Endothelial cell (in vitro differentiated cells): ENCODE data around the gene TSNAX. TPM values are rescaled to one million over a fixed set of nuclear protein-coding genes. Genes with fewer than 3 reads are reported as not detected.

Experiments used
- DNase-seq: peaks from one replicate; pipeline ENCODE4 v3.0.0; 2021; ENCODE audit warnings: low spot score
- H3K27ac Mint-ChIP-seq: one replicate; pipeline ENCODE4 v1.8.0; 2021; ENCODE audit warnings: mixed read lengths, inconsistent platforms; ENCODE audit not compliant: unreplicated experiment
- H3K27me3 Mint-ChIP-seq: one replicate; pipeline ENCODE4 v1.8.0; 2021; ENCODE audit warnings: mild to moderate bottlenecking, moderate library complexity, mixed read lengths, inconsistent platforms; ENCODE audit not compliant: unreplicated experiment
- H3K36me3 Mint-ChIP-seq: one replicate; pipeline ENCODE4 v1.8.0; 2021; ENCODE audit warnings: mild to moderate bottlenecking, low read depth, mixed read lengths, inconsistent platforms; ENCODE audit not compliant: unreplicated experiment
- H3K4me1 Mint-ChIP-seq: one replicate; pipeline ENCODE4 v1.8.0; 2021; ENCODE audit warnings: mild to moderate bottlenecking, mixed read lengths, inconsistent platforms; ENCODE audit not compliant: unreplicated experiment
- H3K4me3 Mint-ChIP-seq: one replicate; pipeline ENCODE4 v1.8.0; 2021; ENCODE audit warnings: mild to moderate bottlenecking, mixed read lengths, inconsistent platforms; ENCODE audit not compliant: unreplicated experiment
- H3K9me3 Mint-ChIP-seq: one replicate; pipeline ENCODE4 v1.8.0; 2021; ENCODE audit warnings: mixed read lengths, inconsistent platforms; ENCODE audit not compliant: unreplicated experiment
- total RNA-seq: library from RNA; stranded (reverse); fragmentation: NEBNext Ultra II Directional; extraction: Animal tissue kit (Norgen Biotek cat#: 25700); gene quantifications from one replicate; pipeline ENCODE4 v1.2.1, GENCODE V29; 2021; ENCODE audit not compliant: unreplicated experiment
- TF ChIP-seq, protein P1 (sequence below): fragments of 200-600 bp; sonication (generic); IDR thresholded peaks from one replicate; pipeline ENCODE4 v1.5.0; 2021; ENCODE audit warnings: antibody characterized with exemption; ENCODE audit not compliant: unreplicated experiment

Gene TSNAX
- total RNA-seq, 1 donor from 2014 or later = 35.4 TPM

- H3K4me1 Mint-ChIP-seq = peaks cover 4% of the 10 kb centered on the region
- TF ChIP-seq, protein P1, sequence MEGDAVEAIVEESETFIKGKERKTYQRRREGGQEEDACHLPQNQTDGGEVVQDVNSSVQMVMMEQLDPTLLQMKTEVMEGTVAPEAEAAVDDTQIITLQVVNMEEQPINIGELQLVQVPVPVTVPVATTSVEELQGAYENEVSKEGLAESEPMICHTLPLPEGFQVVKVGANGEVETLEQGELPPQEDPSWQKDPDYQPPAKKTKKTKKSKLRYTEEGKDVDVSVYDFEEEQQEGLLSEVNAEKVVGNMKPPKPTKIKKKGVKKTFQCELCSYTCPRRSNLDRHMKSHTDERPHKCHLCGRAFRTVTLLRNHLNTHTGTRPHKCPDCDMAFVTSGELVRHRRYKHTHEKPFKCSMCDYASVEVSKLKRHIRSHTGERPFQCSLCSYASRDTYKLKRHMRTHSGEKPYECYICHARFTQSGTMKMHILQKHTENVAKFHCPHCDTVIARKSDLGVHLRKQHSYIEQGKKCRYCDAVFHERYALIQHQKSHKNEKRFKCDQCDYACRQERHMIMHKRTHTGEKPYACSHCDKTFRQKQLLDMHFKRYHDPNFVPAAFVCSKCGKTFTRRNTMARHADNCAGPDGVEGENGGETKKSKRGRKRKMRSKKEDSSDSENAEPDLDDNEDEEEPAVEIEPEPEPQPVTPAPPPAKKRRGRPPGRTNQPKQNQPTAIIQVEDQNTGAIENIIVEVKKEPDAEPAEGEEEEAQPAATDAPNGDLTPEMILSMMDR = no peak
- no peak overlapping the region for H3K4me3 Mint-ChIP-seq
- H3K27me3 Mint-ChIP-seq = no peaks in the 10 kb centered on the region
- H3K9me3 Mint-ChIP-seq = no peaks in the 10 kb centered on the region
- H3K27ac Mint-ChIP-seq = no peak overlapping the region
- DNase-seq = no peak
- H3K36me3 Mint-ChIP-seq = no peaks in the 10 kb centered on the region
These were observed 48.6 kb downstream of the TSNAX start for GRCh38 chr1:231576804-231577718.

DNA sequence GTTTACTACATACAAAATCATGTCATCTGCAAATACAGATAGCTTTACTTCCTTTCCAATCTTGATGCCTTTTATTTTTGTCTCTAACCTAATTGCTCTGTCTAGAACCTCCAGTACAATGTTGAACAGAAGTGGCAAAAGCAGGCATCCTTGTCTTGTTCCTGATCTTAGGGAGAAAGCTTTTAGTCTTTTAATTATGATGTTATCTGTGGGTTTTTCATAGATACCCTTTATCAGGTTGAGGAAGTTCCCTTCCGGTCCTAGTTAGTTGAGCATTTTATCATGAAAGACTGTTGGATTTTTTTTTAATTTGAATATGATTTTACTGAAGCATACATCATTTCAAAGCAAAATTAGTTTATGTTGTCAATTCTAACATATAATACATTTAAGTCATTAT, 52.4 kb downstream of the TSNAX start:
- H3K9me3 Mint-ChIP-seq = no peaks in the 10 kb centered on the region
- no peak for DNase-seq
- no peak overlapping the region for H3K27ac Mint-ChIP-seq
- peaks cover 4% of the 10 kb centered on the region for H3K4me1 Mint-ChIP-seq
- TF ChIP-seq, protein P1 = no peak
- H3K4me3 Mint-ChIP-seq = no peak overlapping the region
- no peaks in the 10 kb centered on the region for H3K36me3 Mint-ChIP-seq
- H3K27me3 Mint-ChIP-seq = no peaks in the 10 kb centered on the region

- no peaks in the 10 kb centered on the region for H3K9me3 Mint-ChIP-seq
- peaks cover 4% of the 10 kb centered on the region for H3K4me1 Mint-ChIP-seq
- DNase-seq = no peak
- H3K4me3 Mint-ChIP-seq = no peak overlapping the region
- no peak overlapping the region for H3K27ac Mint-ChIP-seq
- H3K27me3 Mint-ChIP-seq = no peaks in the 10 kb centered on the region
- TF ChIP-seq, protein P1 = no peak
- H3K36me3 Mint-ChIP-seq = no peaks in the 10 kb centered on the region
These were observed 53.4 kb downstream of the TSNAX start for GRCh38 chr1:231581859-231582258.

DNA sequence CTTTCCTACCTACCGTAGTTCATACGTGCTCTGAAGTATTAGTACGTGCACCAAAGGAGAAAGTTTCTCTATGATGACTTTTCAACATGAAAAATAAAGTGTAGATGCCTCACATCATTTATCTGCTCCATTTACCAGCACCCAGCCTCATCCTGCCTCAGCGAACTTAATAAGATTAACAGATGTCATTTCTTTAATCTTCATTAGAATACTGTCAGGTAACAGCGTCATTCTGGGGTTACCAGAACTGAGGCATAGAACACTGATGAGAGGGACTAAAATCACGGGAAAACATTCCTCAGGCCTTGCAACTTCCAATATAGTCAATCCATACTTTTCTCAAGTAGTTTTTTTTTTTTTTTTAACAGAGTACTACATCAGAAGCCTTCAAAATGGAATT, 54.9 kb downstream of the TSNAX start:
- H3K36me3 Mint-ChIP-seq = no peaks in the 10 kb centered on the region
- no peaks in the 10 kb centered on the region for H3K9me3 Mint-ChIP-seq

More for the DNA sequence above, 54.9 kb downstream of the TSNAX start:
- H3K4me1 Mint-ChIP-seq = peaks cover 5% of the 10 kb centered on the region
- no peaks in the 10 kb centered on the region for H3K27me3 Mint-ChIP-seq
- TF ChIP-seq, protein P1 = no peak
- DNase-seq = no peak
- no peak overlapping the region for H3K4me3 Mint-ChIP-seq
- no peak overlapping the region for H3K27ac Mint-ChIP-seq
